GM19438 (cell line): ENCODE results near the gene MYMX.
A peak's percentile ranks its signal among the peaks of the same experiment; 100 is the strongest.
"Not testable (repeated sequence)": the region's sequence is repeated elsewhere in the genome, so short reads cannot be mapped to it uniquely, and the experiment has no call there.

Source experiments
- ATAC-seq: cut with Tn5 transposase; IDR thresholded peaks from one replicate; pipeline ENCODE4 v1.9.1; 2021; ENCODE audit warnings: low read depth; ENCODE audit not compliant: unreplicated experiment

Gene MYMX

DNA sequence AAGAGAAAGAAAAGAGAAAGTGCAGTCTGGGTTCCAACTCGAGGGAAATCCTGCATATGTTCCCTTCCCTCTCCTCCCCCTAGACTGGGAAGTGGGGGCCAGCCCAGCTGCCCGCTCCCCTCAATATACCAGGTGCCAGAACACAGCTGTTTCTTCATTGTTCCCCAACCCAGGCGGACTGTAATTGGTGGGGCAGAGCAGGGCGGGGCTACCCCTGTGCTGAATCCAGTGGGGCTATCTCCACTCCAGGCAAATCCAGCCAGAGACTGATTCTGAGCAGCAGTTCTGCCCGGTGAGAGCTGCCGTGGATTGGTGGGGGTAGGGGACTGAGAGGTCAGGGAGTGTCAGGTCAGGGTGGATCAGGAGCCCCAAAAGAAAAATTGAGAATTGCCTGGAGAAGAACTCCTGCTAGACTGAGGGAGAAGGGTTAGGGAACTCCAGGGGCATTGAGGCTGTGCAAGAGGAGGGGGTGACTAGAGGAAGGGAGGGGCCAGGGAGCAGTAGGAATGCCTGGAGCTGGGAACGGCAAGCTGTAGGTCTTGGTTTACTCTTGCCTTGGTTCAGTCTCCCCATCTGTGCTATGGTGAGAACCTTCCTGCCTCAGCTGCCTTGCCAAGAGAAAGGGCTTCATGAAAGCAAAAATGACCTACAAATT, at the start of gene MYMX:
MYMX (plus strand) TSS at position 250 of the 655 bp plus-strand sequence. CDS start 546 bp downstream, outside the sequence.
- ATAC-seq, result no peak

DNA sequence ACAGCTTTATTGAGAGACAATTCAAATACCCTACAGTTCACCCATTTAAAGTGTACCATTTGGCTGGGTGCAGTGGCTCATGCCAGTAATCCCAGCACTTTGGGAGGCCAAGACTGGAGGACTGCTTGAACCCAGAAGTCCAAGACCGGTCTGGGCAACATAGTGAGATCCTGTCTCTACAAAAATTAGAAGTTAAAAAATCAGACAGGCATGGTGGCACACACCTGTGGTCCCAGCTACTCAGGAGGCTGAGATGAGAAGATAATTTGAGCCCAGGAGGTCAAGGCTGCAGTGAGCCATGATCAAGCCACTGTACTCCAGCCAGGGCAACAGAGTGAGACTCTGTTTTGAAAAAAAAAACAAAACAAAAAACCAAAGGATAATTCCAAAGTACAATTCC, 49.2 kb upstream of the MYMX start:
- ATAC-seq, result no peak

DNA sequence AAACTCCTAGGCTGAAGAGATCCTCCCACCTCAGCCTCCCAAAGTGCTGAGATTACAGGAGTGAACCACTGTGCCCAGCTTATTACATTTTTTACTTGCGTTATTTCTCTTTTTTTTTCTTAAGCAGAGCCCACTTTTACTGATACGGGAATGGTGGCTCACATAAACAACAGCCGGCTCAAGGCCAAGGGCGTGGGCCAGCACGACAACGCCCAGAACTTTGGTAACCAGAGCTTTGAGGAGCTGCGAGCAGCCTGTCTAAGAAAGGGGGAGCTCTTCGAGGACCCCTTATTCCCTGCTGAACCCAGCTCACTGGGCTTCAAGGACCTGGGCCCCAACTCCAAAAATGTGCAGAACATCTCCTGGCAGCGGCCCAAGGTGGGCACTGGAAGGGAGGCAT, 47.6 kb upstream of the MYMX start:
- no peak for ATAC-seq

DNA sequence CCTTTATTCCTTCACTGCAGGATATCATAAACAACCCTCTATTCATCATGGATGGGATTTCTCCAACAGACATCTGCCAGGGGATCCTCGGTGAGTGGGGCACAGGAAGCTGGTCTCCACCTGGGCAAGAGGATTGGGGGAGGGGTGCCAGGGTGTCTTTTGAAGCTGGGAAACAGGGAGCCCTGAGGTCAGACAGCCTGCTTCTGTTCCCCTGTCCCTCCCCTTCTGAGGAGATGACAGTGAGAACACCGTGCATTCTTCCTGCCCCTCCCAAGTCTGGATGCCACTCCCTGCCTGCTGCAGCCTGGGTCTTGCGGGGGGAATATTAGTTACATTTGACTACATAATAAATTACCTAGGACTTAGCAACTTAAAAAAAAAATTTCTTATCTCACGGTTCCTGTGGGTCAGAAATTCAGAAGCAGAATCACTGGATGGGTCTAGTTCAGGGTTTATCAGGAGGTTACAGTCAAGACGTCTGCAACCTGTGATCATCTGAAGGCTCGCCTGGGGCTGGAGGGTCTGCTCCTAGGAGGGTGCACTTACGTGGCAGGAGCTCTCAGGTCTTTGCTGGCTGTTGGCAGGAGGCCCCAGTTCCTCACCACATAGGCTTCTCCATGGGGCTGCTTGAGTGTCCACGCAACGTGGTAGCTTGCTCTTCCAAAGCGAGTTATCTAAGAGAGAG, 46.7 kb upstream of the MYMX start:
- no peak for ATAC-seq

DNA sequence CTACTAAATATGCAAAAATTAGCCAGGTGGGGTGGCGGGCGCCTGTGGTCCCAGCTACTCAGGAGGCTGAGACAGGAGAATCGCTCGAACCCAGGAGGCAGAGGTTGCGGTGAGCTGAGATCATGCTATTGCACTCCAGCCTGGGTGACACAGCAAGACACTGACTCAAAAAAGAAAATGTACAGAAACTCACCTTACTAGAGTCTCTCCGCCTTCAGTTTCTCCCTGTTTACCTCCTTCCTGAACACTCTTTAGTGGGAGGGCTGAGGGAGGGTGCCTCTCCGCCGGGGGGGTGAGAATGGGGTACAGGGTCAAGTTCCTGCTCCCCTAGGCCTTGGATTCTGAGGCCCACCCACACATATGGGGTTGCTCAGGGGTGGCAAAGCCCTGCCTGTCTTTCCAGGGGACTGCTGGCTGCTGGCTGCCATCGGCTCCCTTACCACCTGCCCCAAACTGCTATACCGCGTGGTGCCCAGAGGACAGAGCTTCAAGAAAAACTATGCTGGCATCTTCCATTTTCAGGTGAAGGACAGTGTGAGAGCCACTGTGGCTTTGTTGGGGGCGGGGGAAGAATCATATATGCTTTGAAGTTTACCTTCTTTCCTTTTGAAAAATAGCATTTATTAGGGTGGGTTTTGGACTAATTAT, 44.7 kb upstream of the MYMX start:
- ATAC-seq, result no peak

DNA sequence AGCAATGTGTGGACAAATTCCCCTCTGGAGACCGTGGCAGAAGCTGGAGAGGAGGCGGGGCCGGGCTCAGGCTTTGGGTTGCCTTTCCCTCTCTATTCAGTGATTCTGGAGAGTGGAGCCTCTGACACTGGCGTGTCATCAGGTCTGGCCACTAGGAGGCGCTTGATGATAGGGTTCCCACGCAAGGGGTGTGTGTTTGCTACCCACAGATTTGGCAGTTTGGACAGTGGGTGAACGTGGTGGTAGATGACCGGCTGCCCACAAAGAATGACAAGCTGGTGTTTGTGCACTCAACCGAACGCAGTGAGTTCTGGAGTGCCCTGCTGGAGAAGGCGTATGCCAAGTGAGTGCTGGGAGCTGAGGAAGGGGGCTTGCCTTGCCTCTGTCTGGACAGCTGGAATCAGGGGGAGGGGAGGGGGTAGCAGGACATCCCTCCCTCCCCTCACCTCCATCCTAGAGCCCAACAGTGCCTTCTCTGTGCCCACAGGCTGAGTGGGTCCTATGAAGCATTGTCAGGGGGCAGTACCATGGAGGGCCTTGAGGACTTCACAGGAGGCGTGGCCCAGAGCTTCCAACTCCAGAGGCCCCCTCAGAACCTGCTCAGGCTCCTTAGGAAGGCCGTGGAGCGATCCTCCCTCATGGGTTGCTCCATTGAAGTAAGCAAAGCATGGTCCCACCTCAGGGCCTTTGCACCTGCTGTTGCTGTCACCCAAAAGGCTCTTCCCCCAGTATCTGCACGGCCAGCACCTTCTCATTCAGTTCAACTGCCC, 43.8 kb upstream of the MYMX start:
- ATAC-seq, result peak; percentile 51

DNA sequence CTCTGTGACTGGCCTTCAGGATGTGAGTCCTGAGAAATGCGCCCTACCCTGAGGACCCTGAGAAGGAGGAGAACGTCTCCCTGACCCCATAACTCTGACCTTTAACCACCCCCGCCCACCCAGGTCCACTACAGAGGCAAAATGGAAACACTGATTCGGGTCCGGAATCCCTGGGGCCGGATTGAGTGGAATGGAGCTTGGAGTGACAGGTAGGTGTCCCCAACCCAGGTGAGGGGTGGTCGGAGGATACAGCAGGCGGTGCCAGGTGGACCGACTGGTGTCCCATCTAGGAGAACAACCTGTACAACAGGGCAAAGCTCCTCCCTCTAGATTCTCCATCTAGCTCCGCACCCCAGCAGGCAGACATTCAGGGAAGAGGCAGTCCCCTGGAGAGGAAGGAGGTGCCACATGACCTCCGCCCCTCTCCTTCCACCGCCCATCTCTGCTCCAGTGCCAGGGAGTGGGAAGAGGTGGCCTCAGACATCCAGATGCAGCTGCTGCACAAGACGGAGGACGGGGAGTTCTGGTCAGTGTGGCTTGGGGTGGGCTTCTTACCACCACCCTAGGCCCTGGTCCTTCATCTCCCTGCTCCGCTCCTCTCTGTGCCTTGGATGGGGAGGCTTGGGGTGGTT, 40.5 kb upstream of the MYMX start:
- no peak for ATAC-seq

DNA sequence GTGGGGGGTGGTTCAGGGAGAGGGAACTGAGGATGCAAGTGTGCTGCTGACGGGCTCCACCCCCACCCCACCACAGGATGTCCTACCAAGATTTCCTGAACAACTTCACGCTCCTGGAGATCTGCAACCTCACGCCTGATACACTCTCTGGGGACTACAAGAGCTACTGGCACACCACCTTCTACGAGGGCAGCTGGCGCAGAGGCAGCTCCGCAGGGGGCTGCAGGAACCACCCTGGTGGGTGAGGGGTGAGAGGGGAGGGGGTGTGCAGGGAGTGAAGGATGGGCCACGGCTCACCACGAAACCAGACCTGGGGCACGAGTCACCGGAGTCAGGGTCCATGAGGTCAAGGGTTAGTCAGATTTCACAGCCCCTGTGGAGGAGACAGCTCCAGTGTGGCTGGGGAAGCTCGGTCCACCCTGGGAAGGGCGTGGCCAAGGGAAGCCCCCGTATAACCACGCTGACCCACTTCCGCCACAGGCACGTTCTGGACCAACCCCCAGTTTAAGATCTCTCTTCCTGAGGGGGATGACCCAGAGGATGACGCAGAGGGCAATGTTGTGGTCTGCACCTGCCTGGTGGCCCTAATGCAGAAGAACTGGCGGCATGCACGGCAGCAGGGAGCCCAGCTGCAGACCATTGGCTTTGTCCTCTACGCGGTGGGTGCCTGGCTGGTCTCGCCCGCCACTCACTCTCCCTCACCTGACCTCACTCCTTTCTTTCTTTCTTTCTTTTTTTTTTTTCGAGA, 39.8 kb upstream of the MYMX start:
- ATAC-seq, result peak; percentile 51

DNA sequence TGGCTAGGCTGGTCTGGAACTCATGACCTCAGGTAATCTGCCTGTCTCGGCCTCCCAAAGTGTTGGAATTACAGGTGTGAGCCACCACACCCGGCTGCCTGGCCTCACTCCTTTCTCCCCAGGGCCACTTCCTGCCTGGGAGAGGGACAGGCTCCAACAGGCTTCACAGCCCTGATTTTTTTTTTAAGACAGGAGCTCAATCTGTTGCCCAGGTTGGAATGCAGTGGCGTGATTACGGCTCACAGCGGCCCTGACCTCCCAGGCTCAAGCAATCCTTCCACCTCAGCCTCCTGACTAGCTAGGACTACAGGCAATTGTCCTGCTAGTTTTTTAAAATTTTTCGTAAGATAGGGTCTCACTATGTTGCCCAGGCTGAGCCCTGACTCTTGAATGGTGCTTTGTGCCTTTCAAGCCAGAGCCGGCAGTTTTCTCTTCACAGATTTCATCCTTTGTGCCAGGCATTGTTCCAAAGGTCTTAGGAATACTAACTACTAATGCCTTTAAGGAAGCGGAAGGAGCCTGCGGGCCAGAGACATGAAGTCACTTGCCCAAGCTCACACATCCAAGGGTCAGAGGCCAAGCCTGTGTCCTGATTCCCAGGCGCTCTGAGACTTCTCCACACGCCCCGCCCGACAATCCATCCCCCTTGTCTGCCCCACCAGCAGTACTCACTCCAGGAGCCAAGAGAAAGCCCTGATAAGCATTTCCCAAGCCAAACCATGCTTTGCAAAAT, 38.9 kb upstream of the MYMX start:
- ATAC-seq, result no peak

DNA sequence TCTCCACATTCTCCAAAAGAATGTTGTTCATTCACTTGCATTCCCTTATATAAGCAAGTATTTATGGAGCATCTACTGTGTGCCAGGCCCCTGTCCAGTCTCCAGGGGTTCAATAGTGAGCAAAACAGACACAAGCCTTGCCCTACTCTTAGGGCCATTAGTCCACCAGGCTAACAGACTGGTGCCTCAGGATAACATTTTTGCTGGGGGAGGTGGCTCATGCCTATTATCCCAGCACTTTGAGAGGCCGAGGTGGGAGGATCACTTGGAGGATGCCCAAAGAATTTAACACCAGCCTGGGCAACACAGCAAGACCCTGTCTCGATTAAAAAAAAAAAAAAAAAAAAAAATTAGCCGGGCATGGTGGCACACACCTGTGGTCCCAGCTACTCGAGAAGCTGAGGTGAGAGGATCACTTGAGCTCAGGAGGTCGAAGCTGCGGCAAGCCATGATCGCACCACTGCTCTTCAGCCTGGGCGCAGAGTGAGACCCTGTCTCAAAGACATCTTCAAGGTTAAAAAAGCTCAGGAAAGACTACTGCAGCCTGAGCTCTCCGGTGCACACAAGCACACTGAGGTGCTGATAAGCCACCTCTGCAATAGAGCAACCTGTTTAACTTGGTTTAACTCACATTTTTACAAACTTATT, 38.2 kb upstream of the MYMX start:
- no peak for ATAC-seq

DNA sequence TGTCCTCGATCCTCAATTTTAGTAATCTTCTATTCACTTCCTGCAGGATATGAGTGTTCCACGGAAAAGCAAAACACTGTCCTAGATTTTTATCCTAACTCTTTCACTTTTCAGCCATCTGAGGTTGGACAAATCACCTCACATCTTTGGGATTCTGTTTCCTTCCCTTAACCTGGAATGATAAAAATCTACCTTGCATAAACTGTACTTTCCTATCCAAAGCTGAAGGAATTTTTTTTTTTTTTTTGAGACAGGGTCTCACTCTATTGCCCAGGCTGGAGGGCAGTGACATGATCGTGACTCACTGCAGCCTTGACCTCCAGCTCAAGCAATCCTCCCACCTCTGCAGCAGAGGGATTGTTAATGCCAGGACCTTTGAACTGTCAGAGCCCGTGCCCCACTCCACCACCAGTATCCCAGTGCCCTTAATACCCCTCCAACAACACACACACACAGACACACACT, 37.6 kb upstream of the MYMX start:
- no peak for ATAC-seq

DNA sequence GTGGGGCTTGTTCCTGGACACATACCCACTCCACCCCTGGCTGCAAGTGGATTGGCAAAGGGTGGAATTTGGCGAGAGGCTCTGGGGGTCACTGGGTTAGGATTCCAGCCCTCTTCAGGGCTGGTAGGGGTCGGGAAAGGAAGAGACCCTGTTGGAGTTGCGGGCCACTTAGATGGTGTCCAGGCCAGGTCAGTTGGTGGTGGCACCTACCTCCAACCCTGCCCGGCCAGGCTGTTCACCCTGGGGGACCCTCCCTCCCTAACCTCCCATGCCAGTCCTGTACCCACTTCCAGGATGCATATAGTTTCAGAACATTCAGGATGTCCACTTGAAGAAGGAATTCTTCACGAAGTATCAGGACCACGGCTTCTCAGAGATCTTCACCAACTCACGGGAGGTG, 37.1 kb upstream of the MYMX start:
- ATAC-seq, result no peak

DNA sequence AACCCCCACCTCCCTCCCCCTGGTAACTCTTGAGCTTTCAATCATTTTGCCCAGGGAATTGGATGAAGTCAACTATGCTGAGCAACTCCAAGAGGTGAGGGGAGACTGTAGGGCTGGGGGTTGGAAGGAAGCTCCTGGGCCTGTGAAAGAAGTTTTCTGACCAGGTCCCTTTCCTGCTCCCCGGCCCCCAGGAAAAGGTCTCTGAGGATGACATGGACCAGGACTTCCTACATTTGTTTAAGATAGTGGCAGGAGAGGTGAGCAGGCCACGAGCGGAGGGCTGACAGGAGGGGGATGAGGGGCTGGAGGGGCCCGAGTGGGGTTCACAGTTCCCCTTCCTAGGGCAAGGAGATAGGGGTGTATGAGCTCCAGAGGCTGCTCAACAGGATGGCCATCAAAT, 36.3 kb upstream of the MYMX start:
- no peak for ATAC-seq

DNA sequence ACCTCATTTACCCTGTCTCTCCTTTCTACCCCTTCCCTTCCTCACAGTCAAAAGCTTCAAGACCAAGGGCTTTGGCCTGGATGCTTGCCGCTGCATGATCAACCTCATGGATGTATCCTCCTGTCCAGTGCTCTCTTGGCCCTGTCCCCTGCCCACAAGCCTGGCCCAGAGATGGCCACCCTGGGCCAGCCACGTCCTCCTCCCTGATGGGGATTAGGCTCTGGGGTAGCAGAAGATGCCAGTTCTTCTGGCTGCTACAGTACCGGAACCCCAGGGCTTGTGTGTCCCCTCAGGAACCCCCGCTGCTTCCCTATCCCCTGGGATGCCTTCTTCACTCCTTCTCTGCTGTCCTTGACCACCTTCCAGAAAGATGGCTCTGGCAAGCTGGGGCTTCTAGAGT, 35.8 kb upstream of the MYMX start:
- no peak for ATAC-seq

DNA sequence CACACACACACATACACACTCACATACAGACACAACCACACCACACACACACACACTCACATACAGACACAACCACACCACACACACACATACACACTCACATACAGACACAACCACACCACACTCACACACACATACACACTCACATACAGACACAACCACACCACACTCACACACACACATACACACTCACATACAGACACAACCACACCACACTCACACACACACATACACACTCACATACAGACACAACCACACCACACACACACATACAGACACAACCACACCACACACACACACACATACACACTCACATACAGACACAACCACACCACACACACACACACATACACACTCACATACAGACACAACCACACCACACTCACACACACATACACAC, 34.9 kb upstream of the MYMX start:
- ATAC-seq, result not testable (repeated sequence)

DNA sequence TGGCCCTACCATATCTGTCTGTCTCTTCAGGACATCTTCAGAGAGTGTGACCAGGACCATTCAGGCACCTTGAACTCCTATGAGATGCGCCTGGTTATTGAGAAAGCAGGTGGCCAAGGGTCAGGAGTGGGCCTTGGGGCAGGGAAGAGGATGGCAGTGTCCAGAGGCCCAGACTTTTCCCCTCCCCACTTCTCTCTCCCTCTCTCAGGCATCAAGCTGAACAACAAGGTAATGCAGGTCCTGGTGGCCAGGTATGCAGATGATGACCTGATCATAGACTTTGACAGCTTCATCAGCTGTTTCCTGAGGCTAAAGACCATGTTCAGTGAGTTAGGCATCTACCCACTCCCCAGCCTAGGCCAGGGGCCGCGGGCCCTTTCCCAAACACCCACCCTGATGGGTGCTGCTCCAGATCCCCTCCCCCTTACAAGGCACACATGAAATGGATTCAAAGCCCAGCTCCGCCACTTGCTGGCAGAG, 33.8 kb upstream of the MYMX start:
- no peak for ATAC-seq

DNA sequence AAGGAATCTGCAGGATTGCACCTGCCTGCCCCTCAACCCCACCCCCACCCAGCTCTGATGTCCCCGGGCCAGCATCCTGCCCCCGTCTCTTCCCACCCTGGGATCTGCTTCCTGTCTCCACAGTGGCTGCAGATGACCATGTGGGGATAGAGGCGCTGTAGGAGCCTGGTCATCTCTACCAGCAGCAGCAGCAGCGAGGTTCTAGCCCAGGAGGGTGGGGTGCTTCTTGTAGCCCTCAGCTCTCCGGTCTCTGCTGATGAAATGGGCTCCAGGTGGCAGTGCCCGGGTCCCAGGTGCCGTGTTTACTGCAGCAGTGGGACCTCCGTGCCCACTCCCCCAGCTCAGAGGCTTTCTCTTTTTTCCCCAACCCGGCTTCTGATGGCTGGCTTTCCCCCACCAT, 32.9 kb upstream of the MYMX start:
- ATAC-seq, result no peak

DNA sequence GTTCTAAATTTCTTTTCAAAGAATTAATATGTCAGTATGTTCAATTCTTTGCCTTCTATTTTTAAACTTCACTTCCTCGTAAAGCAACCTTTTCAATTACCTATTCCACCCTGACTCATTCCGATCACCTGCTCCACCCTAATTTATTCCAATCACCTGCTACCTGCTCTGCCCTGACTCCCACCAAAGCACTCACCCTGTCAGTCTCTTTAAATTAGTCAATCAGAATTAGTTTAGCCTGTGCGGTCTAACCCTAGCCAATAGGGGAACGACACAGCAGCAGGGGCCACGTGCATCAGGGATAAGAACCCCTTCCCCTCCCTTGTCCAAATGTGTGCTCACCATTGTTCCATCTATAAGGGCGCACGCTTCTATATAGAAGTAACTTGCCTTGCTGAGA, 31.4 kb upstream of the MYMX start:
- not testable (repeated sequence) for ATAC-seq
